Adrenal gland (tissue), 12 donors: ENCODE measurements around the gene NAT14. TPM values are rescaled to one million over a fixed set of nuclear protein-coding genes. Genes with fewer than 3 reads are reported as not detected.

ENCODE experiments used
- DNase-seq, 7 donors: peaks; one replicate each; pipeline ENCODE4 v3.0.0-alpha.2; 2019 to 2020
- H3K27ac ChIP-seq, 5 donors: fragments of 200-600 bp; sonication (generic) in 4 of 5; 1 replicate in 3 of 5; 2 replicates in 2 of 5; pipeline versions ENCODE4 v1.5.1 to v1.8.0; 2016 to 2020; ENCODE audit warnings: mild to moderate bottlenecking in 1 of 5
- H3K27me3 ChIP-seq: fragments of 200-600 bp; 2 replicates; pipeline ENCODE4 v1.8.0; 2021
- H3K36me3 ChIP-seq, 2 donors: fragments of 200-600 bp; replicated peaks in 1 of 2; 1 replicate in 1 of 2; 2 replicates in 1 of 2; pipeline versions ENCODE4 v1.5.1 to v1.8.0; 2018 to 2022
- H3K4me1 ChIP-seq, 2 donors: fragments of 200-600 bp; replicated peaks in 1 of 2; 1 replicate in 1 of 2; 2 replicates in 1 of 2; pipeline versions ENCODE4 v1.5.1 to v1.8.0; 2018 to 2021
- H3K4me3 ChIP-seq, 4 donors: fragments of 200-600 bp; sonication (generic) in 3 of 4; one replicate each; pipeline ENCODE4 v1.5.1; 2016 to 2018
- H3K9me3 ChIP-seq, 3 donors: fragments of 200-600 bp; sonication (generic) in 1 of 3; replicated peaks in 1 of 3; 1 replicate in 2 of 3; 2 replicates in 1 of 3; pipeline versions ENCODE4 v1.5.1 to v1.8.0; 2016 to 2021
- POLR2A ChIP-seq, 2 donors: fragments of 450-650 bp; IDR thresholded peaks; one replicate each; pipeline ENCODE4 v1.6.1; 2017; ENCODE audit warnings: antibody characterized with exemption in 2 of 2, mild to moderate bottlenecking in 2 of 2, moderate library complexity in 1 of 2
- WGBS, 4 donors: extraction: QIAGEN DNeasy Blood & Tissue Kit in 2 of 4; methylation state at CpG; one replicate each; pipeline versions ENCODE4 v1.1.5 to v1.1.7; 2013 to 2017; 5-methylcytosine and 5-hydroxymethylcytosine counted together
- intact Hi-C, 2 donors: fragments of 100-400 bp; cut with DNase I; formaldehyde crosslinking; loops; one replicate each; pipeline versions ENCODE4 v1.14.1 to v1.15.0; 2022 to 2023
- polyA plus RNA-seq, 3 donors: library from polyadenylated mRNA; stranded (reverse); fragments of 200-250 nt in 2 of 3; fragments of 350-450 nt in 1 of 3; fragmentation: Illumina TruSeq in 1 of 3; extraction: RNeasy Lipid Tissue Mini Kit (QIAGEN cat#74804) in 1 of 3; gene quantifications; one replicate each; pipeline ENCODE4 v1.2.3, GENCODE V29; 2013 to 2014
- total RNA-seq, 9 donors: library from RNA; depleted of rRNA in 4 of 9; stranded (reverse); fragments of >200 nt in 4 of 9; fragments of 120-200 nt in 1 of 9; fragmentation: NEBNext Ultra II Directional in 1 of 9; extraction: Animal tissue kit (Norgen Biotek cat#: 25700) in 1 of 9; gene quantifications; one replicate each; pipeline versions ENCODE4 v1.1.0 to v1.2.4, GENCODE V29; 2013 to 2023
- TF ChIP-seq, protein P1 (sequence below), 6 experiments: fragments of 450-650 bp in 4 of 6; fragments of 200-600 bp in 2 of 6; sonication (generic) in 1 of 6; IDR thresholded peaks; 1 replicate in 5 of 6; 2 replicates in 1 of 6; pipeline versions ENCODE4 v1.5.1 to v1.8.0; 2016 to 2021; ENCODE audit warnings: antibody characterized with exemption in 6 of 6, mild to moderate bottlenecking in 2 of 6, moderate library complexity in 1 of 6
- donor health status: healthy with polysubstance abuse.
- donor health status: Bipolar disorder and iron deficiency.
- donor health status: DM: yes; HTN: yes; CAD: no.
- donor health status: DM: no; HTN: no; CAD: no.
- donor health status: DM: no; HTN: no; CAD: no.
- donor health status: DM: yes; HTN: yes; CAD: no.

NAT14 gene
- total and polyA plus RNA-seq, 12 donors = 4.9 to 108 (median 18.7) TPM

- Histone ChIP-seq H3K9me3 (no peaks in the 10 kb centered on the region), H3K4me1 (peaks cover 5 to 23% of the 10 kb centered on the region in 2 donors), H3K27ac (peak within 1 kb of the TSS; percentile 69 to 97 (median 87)), H3K4me3 (peak within 1 kb of the TSS in 3 of 4 donors; percentile 41 to 64 (median 54)), H3K36me3 (no peaks in the 10 kb centered on the region), H3K27me3 (no peaks in the 10 kb centered on the region)
- DNase-seq = peak; percentile 98 to 99 (median 99)
- intact Hi-C loops = no loop called here
- TF ChIP-seq, protein P1, sequence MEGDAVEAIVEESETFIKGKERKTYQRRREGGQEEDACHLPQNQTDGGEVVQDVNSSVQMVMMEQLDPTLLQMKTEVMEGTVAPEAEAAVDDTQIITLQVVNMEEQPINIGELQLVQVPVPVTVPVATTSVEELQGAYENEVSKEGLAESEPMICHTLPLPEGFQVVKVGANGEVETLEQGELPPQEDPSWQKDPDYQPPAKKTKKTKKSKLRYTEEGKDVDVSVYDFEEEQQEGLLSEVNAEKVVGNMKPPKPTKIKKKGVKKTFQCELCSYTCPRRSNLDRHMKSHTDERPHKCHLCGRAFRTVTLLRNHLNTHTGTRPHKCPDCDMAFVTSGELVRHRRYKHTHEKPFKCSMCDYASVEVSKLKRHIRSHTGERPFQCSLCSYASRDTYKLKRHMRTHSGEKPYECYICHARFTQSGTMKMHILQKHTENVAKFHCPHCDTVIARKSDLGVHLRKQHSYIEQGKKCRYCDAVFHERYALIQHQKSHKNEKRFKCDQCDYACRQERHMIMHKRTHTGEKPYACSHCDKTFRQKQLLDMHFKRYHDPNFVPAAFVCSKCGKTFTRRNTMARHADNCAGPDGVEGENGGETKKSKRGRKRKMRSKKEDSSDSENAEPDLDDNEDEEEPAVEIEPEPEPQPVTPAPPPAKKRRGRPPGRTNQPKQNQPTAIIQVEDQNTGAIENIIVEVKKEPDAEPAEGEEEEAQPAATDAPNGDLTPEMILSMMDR (IDR thresholded peaks at IDR 0.05) = no peak
- TF ChIP-seq POLR2A (IDR thresholded peaks at IDR 0.05) = peak; percentile 89 to 92
- WGBS, 4 donors = 0 to 4% (median 1%) methylated on average over 15 to 61 of the region's 61 CpGs
Measured at GRCh38 chr19:55476100-55476775, 8.8 kb upstream of the NAT14 start, which contains the start of gene ZNF628. ZNF628 (plus strand) TSS chr19:55476617; CDS start chr19:55479911, 3,294 bp downstream.

DNA sequence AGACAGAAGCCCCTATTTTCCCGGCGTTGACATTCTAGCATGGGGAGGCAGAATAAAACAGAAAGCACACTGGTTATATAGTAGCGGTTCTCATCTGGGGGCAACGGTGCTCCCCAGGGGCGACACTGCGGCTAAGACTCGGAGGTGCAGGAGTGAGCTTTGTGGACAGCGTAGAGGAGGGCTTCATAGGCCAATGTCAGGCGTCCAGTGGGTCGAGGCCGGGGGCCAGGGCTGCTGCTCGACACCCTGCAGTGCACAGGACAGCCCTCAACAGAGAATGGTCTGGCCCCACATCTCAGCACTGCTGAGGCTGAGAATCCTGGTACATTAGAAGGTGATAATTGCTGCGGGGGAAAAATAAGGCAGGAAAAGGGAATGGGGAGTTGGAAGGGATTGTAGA is 7.1 kb upstream of the NAT14 start:
- no peaks in the 10 kb centered on the region for H3K27me3 ChIP-seq
- WGBS, 4 donors = 81 to 87% (median 84%) methylated on average over 13 of the region's 13 CpGs
- peaks cover 0 to 10% of the 10 kb centered on the region in 2 donors for H3K36me3 ChIP-seq
- TF ChIP-seq, protein P1 (IDR thresholded peaks at IDR 0.05) = no peak
- TF ChIP-seq POLR2A (IDR thresholded peaks at IDR 0.05) = no peak
- H3K9me3 ChIP-seq = no peaks in the 10 kb centered on the region
- peak in 2 of 7 donors; percentile 21 to 30 for DNase-seq
- no peak overlapping the region for H3K4me3 ChIP-seq
- intact Hi-C loops = no loop called here
- peaks cover 5 to 23% of the 10 kb centered on the region in 2 donors for H3K4me1 ChIP-seq
- H3K27ac ChIP-seq = no peak overlapping the region

DNA sequence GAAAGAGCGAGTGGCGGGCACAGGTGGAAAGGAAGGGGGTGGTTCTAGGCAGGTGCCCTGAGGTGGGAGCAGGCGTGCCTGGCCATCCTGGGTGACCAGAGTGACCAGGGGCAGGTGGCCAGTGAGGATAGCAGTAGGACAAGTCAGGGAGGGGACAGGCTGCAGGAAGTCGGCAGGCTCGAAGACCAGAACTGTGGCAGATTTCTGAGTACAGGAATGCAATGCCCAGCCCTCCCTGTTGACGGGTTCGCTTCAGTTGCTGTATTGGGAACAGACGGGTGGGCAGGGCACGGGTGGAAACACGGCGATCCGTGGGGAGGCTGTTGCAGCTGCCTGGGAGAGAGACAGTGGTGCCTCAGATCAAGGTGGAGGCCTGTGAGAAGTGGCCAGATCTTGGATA is 6.6 kb upstream of the NAT14 start:
- TF ChIP-seq, protein P1 (IDR thresholded peaks at IDR 0.05) = no peak
- no peak for TF ChIP-seq POLR2A (IDR thresholded peaks at IDR 0.05)
- Histone ChIP-seq H3K4me3 (no peak overlapping the region), H3K4me1 (peaks cover 5 to 23% of the 10 kb centered on the region in 2 donors), H3K27me3 (no peaks in the 10 kb centered on the region), H3K36me3 (peaks cover 0 to 11% of the 10 kb centered on the region in 2 donors), H3K9me3 (no peaks in the 10 kb centered on the region), H3K27ac (no peak overlapping the region)
- intact Hi-C loops = no loop called here
- DNase-seq = peak in 1 of 7 donors; percentile 26
- 89 to 93% (median 91%) methylated on average over 12 of the region's 12 CpGs for WGBS, 4 donors

DNA sequence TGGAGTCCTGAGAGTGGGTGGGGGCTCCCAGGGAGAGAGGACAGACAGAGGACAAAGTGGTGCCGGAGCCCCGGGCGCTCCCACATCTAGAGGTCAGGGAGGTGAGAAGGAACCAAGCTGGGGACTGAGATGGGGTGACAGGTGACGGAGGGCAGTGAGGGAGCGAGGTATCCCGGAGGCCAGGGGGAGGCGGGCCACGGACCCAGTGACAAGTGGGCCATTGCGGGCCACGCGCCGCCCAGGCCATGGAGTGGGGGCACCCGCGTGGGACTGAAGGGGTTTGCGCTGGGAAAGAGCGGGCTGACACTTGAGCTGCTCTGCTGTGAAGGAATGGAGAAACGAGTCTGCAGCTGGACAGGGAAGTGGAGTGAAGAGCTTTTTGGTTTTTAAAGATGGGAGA is 5.9 kb upstream of the NAT14 start:
- intact Hi-C loops = no loop called here
- peaks cover 0 to 15% of the 10 kb centered on the region in 2 donors for H3K36me3 ChIP-seq
- peaks cover 5 to 24% of the 10 kb centered on the region in 2 donors for H3K4me1 ChIP-seq
- no peaks in the 10 kb centered on the region for H3K9me3 ChIP-seq
- H3K27ac ChIP-seq = no peak overlapping the region
- no peaks in the 10 kb centered on the region for H3K27me3 ChIP-seq
- H3K4me3 ChIP-seq = no peak overlapping the region
- peak in 1 of 7 donors; percentile 25 for DNase-seq
- TF ChIP-seq, protein P1 (IDR thresholded peaks at IDR 0.05) = no peak
- no peak for TF ChIP-seq POLR2A (IDR thresholded peaks at IDR 0.05)
- WGBS, 4 donors = 87 to 93% (median 88%) methylated on average over 17 of the region's 17 CpGs
